ENCODE measurements around the gene PROM2. TPM values are rescaled to one million over a fixed set of nuclear protein-coding genes. Genes with fewer than 3 reads are reported as not detected.
"Not testable (repeated sequence)": the region's sequence is repeated elsewhere in the genome, so short reads cannot be mapped to it uniquely, and the experiment has no call there.

The PROM2 gene
- total RNA-seq, 1 experiment from 2014 or later: not detected

DNA sequence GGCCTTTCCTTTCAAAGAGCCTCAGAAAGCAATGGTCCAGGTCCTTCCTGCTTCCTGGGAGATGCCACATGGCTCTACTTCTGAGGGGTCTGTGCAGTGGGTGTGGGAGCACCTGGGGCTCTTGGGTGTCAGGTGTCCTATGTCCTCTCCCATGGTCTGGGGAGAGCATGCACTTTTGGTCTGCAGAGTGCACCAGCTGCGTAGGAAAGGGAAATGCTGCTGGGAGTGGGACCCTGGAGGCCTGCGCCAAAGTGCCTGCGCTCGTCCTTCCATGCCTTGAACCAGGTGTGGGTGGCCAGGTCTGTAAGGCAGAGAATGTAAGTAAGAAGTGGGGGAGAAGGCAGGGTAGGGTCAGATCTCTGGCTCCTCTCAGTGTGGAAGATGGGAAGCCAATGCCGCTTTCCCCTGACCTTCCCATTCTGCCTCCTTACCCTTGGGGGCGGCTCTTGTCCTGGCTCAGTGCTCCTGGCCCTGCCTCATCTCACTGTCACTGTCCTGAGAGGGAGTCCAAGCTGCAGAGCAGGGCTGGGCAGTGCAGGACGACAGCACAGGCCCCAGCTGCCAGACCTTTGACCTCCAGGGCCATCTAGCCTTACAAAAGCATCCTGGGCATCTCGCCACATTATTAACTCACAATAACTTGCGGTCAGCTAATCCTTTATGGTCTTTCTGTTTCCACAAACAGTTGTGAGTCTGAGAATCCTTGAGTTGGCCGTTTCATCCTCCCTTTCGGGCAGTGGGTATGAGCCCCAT lies 6.6 kb upstream of the PROM2 start:
- in situ Hi-C loops (cut with HindIII; ENCODE audit: low pct_unique_long_range_greater_than_20kb, low sequenced_read_pairs): no loop called here
- no peak for DNase-seq (ENCODE audit: low read depth)

DNA sequence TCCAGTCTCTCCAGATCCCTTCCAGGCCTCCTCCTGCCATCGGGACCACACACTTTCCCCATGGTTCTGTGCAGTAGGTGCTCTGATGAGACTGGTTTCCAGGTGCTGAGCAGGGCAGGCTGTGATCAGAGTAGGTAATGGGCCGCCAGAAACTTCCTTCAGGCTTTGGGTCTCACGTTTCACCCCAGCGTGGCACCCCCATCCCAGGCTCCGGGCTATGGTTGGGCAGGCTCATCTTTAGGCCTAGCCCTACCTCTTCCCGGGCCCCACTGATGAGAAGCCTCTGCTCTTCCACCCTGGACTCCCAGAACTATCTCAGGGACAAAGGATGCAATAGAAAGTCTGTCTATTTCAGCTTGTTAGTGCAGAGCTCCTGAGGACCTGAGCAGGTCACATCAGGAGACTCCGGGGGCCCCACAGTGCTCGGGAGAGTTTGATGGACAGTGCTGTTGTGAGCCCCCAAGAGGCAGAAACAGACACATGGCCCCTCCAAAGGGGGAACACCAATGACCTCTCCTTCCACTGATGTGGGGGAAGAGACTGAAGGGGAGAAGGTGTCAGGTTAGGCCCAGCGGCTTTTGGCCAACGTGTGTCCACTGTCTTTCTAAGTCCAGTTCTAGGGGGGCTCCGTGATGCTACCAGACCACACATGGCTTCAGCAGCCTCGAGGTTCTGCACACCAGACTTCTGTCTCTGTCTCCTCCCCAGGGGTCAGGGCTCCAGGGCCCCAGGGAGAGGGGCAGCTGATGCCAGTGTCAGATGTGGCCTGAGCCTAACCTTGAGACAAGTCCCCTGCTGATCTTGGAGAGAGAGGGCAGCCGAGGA lies 5.8 kb upstream of the PROM2 start:
- DNase-seq (ENCODE audit: low read depth): no peak
- in situ Hi-C loops (cut with HindIII; ENCODE audit: low pct_unique_long_range_greater_than_20kb, low sequenced_read_pairs): no loop called here

DNA sequence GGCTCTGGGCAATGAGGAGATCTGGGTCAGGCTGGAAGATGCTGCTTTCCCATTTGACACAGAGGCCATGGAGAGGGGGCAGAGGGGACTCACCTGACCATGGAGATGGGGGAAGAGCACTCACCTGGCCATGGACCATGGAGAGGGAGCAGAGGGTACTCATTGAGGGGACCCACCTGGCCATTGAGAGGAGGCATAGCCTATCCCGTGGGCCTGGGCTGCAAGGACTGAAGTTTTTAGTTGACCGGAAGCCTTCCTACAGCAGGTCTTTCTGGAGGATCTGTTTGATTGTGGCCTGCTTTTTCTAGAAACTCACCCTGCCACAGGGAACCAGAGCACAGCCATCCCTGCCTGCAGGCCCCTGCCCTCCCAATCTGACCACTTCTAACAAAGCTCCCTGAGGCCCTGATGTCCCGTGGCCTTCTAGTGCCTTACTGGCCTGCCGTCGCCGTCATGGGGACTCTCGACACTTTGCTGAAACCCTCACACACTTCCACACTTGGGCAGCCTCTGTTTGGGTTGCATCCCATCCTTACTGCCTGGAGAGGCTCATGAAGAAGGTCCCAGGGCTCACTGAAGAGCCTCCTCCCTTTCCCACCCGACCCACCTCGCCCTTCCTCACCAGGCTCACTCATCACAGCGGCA lies 5.1 kb upstream of the PROM2 start:
- DNase-seq (ENCODE audit: low read depth): no peak
- in situ Hi-C loops (cut with HindIII; ENCODE audit: low pct_unique_long_range_greater_than_20kb, low sequenced_read_pairs): no loop called here

DNA sequence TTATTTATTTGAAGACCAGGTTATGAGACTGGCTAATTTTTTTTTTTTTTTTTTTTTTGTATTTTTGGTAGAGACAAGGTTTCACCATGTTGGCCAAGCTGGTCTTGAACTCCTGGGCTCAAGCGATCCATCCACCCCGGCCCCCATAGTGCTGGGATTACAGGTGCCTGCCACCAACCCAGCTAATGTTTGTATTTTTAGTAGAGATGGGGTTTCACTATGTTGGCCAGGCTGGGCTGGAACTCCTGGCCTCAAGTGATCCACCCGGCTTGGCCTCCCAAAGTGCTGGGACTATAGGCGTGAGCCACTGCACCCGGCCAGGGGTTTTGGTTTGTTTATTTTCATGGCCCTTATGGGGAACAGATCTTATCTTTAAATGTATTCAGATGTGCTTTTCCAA lies 4.5 kb upstream of the PROM2 start:
- DNase-seq (ENCODE audit: low read depth); in situ Hi-C loops (cut with HindIII; ENCODE audit: low pct_unique_long_range_greater_than_20kb, low sequenced_read_pairs): not testable (repeated sequence)

DNA sequence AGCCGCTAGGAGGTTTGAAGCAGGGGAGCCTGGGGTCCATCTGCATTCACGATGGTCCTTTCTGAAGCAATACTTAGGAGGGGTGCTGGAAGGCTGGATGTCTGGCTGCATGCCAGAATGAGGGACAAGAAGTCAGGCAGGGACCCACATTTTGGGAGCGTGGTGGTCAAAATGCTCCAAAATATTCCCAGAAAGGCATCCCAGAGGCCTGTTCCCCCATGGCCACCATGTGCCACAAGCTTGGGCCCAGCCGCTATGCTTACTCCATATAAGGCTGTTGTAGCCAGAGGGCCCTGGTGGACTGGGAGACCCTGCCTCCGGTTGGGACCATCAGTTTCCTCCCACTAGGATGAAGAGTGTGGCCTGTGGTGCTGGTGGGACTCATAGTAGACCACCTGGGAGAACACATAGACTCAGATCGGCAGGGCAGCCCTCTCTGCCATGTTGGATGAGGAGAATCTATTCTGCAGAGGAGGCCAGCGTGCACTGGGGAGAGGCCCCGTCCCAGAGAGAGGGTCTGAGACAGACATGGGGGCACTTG lies 3.6 kb upstream of the PROM2 start:
- in situ Hi-C loops (cut with HindIII; ENCODE audit: low pct_unique_long_range_greater_than_20kb, low sequenced_read_pairs): no loop called here
- DNase-seq (ENCODE audit: low read depth): no peak

DNA sequence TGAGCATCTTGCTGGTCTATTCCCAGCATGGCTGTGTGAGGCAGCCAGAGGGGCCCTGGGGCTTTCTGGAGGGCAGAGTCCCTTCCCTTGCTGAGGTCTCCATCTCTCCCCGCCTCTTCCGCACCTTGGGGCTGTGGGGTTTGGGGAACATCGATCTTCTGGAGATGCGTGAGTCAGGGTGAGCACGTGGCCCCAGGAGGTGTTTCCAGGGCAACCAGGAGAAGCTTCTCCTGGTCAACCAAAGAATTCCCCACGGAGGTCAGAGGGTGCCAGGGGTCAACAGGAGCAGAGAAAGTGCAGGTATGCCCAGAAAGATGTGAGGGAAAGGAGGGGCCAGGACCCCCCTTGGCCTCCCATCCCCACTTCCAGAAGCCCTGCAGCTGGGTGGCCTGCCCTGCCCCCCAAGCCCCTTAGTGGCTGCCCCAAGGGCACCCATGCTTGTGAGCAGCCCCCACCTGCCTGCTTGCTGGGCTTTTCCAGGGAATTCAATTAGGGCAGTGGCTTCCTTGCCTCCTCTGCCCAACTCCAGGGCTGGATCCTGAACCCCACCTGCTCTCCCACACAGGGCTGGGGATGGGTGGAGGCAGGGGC lies 2.8 kb upstream of the PROM2 start:
- no peak for DNase-seq (ENCODE audit: low read depth)
- in situ Hi-C loops (cut with HindIII; ENCODE audit: low pct_unique_long_range_greater_than_20kb, low sequenced_read_pairs): no loop called here

DNA sequence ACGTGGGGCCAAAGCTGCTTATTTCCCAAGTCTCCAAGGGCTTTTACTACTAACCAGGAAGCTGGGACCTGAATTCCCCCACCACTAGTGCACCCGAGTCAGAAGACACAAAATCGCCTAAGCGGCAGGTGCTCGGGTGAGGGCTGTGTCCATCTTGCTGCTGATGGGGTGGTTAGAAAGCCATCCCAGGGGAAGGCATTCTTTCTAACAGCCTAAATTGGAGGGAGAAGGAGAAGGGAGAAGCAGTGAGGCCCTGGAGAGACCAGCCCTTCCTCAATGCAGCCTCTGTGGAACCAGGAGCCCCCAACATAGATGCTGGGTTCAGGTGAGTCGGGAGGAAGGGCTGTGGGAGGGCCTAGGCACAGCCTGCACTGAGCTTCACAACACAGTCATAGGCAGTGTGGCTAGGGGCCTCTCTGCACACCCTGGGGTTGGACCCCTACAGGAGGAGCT lies 1.9 kb upstream of the PROM2 start:
- DNase-seq (ENCODE audit: low read depth): no peak
- in situ Hi-C loops (cut with HindIII; ENCODE audit: low pct_unique_long_range_greater_than_20kb, low sequenced_read_pairs): no loop called here

DNA sequence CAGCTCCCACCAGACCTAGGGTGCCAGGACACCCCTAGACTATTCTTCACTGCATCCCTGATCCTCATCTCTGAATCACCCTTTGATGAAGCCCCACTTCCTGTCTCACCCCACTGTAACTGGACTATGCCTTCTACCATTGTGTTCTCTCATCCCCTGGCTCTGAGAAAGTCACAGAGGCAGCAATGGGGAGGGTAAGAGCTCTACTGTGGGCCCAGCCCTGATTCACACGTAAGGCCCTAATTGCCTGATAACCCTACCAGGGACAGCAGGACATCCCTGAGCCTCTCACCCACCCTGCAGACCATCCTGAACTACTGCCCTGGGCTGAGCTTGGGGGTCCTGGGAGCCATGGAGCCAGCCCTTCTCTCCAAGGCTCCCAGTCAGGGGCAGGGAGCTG lies 1.5 kb upstream of the PROM2 start:
- in situ Hi-C loops (cut with HindIII; ENCODE audit: low pct_unique_long_range_greater_than_20kb, low sequenced_read_pairs): no loop called here
- DNase-seq (ENCODE audit: low read depth): no peak

DNA sequence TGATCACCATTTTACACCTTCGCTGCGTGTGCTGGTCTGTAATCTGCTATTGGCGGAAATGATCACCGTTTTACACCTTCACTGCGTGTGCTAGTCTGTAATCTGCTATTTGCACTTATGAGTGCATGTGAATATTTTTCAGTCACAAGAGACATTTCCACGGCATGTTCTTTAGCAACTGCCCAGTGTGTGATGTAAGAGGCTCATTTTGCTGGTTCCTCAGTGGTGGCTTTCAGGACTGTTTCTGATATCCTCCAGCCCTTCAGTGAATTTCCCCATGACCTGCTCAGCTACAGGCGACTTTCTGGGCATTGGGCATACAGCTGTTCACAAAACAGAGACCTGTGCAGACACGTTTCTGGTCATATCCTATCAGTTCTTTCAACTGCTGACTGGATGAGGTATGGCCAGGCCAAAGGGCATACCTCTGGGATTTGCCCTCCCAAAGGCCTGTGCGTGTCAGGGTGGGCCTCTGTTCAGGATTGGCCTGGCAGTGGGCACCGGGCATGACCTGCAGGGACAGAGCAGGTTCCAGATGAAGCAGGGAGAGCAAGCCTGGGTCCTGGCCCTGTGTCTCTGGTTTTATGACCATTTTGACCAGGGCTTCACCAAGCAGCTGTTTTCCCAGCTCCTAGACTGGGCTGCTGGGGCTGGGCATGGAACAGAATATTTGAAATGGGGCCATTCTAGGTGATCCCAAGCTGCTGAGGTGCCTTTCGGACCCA lies 521 bp upstream of the PROM2 start:
- DNase-seq (ENCODE audit: low read depth): no peak
- in situ Hi-C loops (cut with HindIII; ENCODE audit: low pct_unique_long_range_greater_than_20kb, low sequenced_read_pairs): no loop called here

DNA sequence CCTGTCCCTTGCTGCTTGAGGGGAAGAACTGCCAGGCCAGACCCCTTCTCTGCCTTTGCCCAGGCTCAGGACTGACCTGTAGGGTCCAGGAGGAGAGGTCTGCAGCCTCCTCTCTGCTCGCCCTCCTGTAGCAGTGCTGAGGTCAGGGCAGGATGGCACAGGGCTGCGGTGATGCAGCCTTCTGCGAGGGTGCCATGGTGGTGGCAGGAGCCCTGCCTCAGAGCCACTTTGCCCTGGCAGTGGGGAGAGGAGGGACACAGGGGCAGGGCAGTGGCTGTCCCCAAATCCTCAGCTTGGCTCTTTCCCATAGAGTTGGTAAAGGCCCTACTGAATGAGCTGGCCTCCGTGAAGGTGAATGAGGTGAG lies 884 bp downstream of the PROM2 start:
- in situ Hi-C loops (cut with HindIII; ENCODE audit: low pct_unique_long_range_greater_than_20kb, low sequenced_read_pairs): no loop called here
- no peak for DNase-seq (ENCODE audit: low read depth)

DNA sequence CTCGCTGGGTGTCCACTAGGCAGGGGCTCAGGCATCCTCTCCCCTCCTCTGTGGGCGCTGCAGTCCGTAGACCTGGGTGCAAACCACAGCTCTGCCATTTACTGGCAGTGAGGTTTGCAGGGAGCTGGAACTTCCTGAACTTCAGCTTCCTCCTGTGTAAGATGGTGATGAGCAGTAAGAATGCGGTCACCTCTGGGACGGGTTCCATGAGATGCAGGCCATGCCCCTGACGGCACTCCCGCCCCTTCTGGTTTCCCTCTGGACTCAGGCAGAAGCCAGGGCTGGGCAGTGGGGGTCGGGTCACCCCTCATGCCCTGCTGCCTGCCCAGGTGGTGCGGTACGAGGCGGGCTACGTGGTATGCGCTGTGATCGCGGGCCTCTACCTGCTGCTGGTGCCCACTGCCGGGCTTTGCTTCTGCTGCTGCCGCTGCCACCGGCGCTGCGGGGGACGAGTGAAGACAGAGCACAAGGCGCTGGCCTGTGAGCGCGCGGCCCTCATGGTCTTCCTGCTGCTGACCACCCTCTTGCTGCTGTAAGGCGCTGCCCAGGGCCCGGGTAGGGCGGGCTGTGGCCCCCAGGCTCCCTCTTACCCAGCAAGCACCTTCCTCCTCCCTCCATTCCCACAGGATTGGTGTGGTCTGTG lies 1.5 kb downstream of the PROM2 start:
- in situ Hi-C loops (cut with HindIII; ENCODE audit: low pct_unique_long_range_greater_than_20kb, low sequenced_read_pairs): no loop called here
- no peak for DNase-seq (ENCODE audit: low read depth)

DNA sequence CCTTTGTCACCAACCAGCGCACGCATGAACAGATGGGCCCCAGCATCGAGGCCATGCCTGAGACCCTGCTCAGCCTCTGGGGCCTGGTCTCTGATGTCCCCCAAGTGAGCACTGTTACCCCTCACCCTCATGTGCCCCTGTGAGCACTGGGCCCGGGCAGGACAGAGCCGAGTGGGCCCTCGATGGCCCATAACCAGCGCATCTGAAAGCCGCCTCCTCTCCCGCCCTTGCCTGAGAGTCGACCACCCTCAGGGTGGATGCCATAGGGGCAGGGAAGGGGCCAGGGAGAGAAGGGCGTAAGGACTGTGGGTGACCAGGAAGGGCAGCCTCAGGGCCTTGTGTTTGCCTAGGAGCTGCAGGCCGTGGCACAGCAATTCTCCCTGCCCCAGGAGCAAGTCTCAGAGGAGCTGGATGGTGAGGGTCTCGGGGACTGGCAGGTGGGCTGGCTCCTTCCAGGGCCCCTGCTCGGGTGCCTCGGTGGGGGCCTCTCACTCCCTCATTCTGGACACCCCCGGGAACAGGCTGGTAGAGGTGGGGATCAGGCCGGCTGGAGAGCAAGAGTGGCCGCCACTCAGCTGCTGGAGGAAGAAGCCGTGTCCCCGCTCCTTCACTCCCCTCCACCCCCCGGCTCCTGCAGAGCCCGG lies 2.1 kb downstream of the PROM2 start:
- in situ Hi-C loops (cut with HindIII; ENCODE audit: low pct_unique_long_range_greater_than_20kb, low sequenced_read_pairs): no loop called here

DNA sequence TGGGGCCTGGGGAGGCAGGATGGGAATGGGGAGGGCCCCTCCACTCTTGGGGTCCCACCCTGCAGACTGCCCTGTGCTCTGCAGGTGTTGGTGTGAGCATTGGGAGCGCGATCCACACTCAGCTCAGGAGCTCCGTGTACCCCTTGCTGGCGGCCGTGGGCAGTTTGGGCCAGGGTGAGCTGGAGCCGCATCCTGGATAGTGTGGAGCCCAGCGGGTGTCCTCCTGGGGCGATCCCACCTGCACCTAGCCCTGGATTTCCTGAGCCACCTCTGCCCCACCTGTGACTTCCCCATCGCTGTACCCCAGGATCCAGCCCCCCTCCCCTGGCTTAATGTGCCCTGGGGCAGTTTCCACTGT lies 2.6 kb downstream of the PROM2 start:
- in situ Hi-C loops (cut with HindIII; ENCODE audit: low pct_unique_long_range_greater_than_20kb, low sequenced_read_pairs): no loop called here
- no peak for DNase-seq (ENCODE audit: low read depth)

More for the DNA sequence above, 2.1 kb downstream of the PROM2 start:
- no peak for DNase-seq (ENCODE audit: low read depth)

DNA sequence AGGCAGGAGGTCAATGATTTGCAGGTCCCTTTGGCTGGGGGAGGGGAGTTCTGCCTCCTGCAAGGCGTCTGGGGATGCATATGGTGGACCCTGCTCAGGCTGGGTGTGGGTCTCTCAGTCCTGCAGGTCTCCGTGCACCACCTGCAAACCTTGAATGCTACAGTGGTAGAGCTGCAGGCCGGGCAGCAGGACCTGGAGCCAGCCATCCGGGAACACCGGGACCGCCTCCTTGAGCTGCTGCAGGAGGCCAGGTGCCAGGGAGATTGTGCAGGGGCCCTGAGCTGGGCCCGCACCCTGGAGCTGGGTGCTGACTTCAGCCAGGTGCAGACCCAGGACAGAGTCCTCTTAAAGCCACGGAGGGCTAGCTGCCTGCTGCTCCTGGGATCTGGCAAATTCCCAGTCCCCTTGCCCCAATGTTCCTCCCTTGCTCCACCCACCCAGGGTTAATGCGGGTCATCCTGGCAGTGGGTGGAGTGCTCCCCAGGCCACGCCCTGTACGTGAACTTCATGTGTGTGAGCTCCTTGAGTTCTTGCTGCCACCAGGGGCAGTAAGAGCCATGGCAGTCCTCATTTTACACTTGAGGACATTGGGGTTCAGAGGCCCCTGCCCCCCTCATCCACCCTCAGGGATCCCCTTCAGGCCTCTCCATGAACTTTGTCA lies 3.1 kb downstream of the PROM2 start:
- no peak for DNase-seq (ENCODE audit: low read depth)
- in situ Hi-C loops (cut with HindIII; ENCODE audit: low pct_unique_long_range_greater_than_20kb, low sequenced_read_pairs): no loop called here

DNA sequence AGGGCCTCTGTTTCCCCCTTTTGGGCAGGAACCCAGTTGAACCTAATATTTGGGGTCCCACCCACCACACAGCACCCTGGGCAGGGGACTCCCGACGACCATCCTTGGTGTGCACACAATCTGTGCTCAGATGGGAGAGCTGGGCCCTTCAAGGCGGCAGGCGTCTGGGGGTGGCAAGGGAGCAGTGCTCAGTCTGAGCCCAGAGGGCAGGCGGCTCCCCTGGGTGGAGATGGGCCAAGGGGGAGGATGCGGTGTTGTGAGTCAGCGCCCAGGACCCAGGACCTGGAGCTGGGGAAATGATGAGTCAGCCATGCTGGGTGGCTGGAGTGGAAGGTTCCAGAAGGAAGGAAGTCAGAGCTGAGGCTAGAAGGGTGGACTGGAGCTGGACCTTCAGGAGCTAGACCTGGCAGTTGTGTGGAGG lies 3.8 kb downstream of the PROM2 start:
- in situ Hi-C loops (cut with HindIII; ENCODE audit: low pct_unique_long_range_greater_than_20kb, low sequenced_read_pairs): no loop called here
- DNase-seq (ENCODE audit: low read depth): no peak

DNA sequence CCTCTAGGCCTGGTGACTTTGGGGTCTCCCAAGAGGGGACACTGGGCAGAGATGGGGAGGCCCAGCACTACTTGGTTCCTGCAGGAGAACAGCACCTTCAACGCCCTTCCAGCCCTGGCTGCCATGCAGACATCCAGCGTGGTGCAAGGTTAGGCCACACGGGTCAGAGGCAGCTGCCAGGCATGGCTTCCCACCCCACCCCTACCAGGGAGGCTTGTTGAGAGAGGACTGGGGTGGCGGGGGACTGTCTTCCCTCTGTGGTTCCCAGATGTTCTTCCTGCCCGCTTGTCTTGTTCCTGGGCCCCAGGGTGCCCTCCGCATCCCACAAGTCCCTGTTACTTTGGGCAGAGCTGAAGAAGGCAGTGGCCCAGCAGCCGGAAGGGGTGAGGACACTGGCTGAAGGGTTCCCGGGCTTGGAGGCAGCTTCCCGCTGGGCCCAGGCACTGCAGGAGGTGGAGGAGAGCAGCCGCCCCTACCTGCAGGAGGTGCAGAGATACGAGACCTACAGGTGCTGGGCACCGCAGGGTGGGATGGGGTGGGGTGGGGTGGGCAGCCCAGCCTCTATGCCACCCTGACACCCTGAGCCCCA lies 4.5 kb downstream of the PROM2 start:
- DNase-seq (ENCODE audit: low read depth): no peak
- in situ Hi-C loops (cut with HindIII; ENCODE audit: low pct_unique_long_range_greater_than_20kb, low sequenced_read_pairs): no loop called here

Data from Caki2 (cell line).